ENCODE data around the gene CYB561D1. TPM values are rescaled to one million over a fixed set of nuclear protein-coding genes. Genes with fewer than 3 reads are reported as not detected.
"Not testable (repeated sequence)": the region's sequence is repeated elsewhere in the genome, so short reads cannot be mapped to it uniquely, and the experiment has no call there.

The CYB561D1 gene
- total RNA-seq, 2 experiments from 2014 or later = 24.3 to 25.1 TPM

- Mint-ChIP-seq H3K36me3 (no peaks in the 10 kb centered on the region), H3K9me3 (no peaks in the 10 kb centered on the region), H3K27ac (no peak overlapping the region), H3K27me3 (peaks cover 58% of the 10 kb centered on the region), H3K4me3 (no peak overlapping the region), H3K4me1 (peaks cover 2% of the 10 kb centered on the region)
- no peak for DNase-seq
- POLR2A ChIA-PET = no interaction called here
- no peak for ATAC-seq (ENCODE audit: low read depth)
These were observed 21.1 kb upstream of the CYB561D1 start for GRCh38 chr1:109472779-109473178.

GRCh38 chr1:109473284-109474057 lies 20.4 kb upstream of the CYB561D1 start:
- ATAC-seq (ENCODE audit: low read depth); POLR2A ChIA-PET; H3K4me3 Mint-ChIP-seq; H3K4me1 Mint-ChIP-seq; DNase-seq; H3K9me3 Mint-ChIP-seq; H3K36me3 Mint-ChIP-seq; H3K27ac Mint-ChIP-seq: not testable (repeated sequence)
- H3K27me3 Mint-ChIP-seq = peaks cover 51% of the 10 kb centered on the region

- POLR2A ChIA-PET = no interaction called here
- H3K4me3 Mint-ChIP-seq = no peak overlapping the region
- no peaks in the 10 kb centered on the region for H3K36me3 Mint-ChIP-seq
- peaks cover 5% of the 10 kb centered on the region for H3K4me1 Mint-ChIP-seq
- H3K27me3 Mint-ChIP-seq = peaks cover 39% of the 10 kb centered on the region
- no peak overlapping the region for H3K27ac Mint-ChIP-seq
- DNase-seq = no peak
- H3K9me3 Mint-ChIP-seq = no peaks in the 10 kb centered on the region
- no peak for ATAC-seq (ENCODE audit: low read depth)
These were observed 19.2 kb upstream of the CYB561D1 start for GRCh38 chr1:109474697-109475096.

DNA sequence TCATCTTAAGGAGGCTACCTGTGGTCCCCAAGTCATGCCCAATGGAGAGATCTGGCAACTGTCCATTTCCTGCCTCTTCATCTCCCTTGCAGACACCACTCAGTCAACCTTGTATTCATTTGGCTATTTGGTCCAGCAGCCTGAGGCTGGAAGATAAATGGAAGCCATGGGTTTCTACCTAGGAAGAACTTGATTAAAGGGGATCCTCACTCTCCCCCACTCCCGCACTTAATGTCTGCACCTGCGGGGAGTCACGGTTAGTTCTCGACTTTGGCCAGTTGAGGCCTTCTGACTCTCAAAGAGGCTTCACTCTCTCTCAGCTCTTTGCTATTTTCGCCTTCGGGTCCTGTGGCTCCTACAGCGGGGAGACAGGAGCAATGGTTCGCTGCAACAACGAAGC lies 18.6 kb upstream of the CYB561D1 start:
- POLR2A ChIA-PET = interaction anchor here (1.1 kb wide), 1 partner anchor 50 kb away, joined by 3 read pairs; the partner anchor contains the start of gene PSMA5
- no peak overlapping the region for H3K27ac Mint-ChIP-seq
- H3K4me1 Mint-ChIP-seq = peaks cover 5% of the 10 kb centered on the region
- H3K27me3 Mint-ChIP-seq = peaks cover 33% of the 10 kb centered on the region
- H3K9me3 Mint-ChIP-seq = no peaks in the 10 kb centered on the region
- ATAC-seq (ENCODE audit: low read depth) (no peak), DNase-seq (no peak)
- H3K4me3 Mint-ChIP-seq = no peak overlapping the region
- H3K36me3 Mint-ChIP-seq = no peaks in the 10 kb centered on the region

DNA sequence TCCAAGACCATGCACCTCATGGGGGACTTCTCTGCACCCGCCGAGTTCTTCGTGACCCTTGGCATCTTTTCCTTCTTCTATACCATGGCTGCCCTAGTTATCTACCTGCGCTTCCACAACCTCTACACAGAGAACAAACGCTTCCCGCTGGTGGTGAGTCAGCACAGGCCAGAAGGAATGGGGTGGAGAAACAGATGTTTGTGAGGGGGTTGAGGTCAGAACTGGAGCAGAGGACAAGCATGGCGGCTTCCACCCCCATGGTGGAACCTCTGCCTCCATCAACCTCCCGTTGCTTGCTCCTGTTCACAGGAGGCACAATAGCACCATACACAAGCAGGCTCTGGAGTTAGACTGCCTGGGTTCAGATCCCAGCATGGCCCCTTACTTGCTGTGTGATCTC lies 17.1 kb upstream of the CYB561D1 start:
- DNase-seq = no peak

GRCh38 chr1:109477821-109478220 lies 16.1 kb upstream of the CYB561D1 start:
- DNase-seq = no peak
- ATAC-seq (ENCODE audit: low read depth) = no peak
- peaks cover 6% of the 10 kb centered on the region for H3K4me1 Mint-ChIP-seq
- no peaks in the 10 kb centered on the region for H3K9me3 Mint-ChIP-seq
- no peaks in the 10 kb centered on the region for H3K36me3 Mint-ChIP-seq
- H3K27me3 Mint-ChIP-seq = peaks cover 25% of the 10 kb centered on the region
- H3K27ac Mint-ChIP-seq = no peak overlapping the region
- POLR2A ChIA-PET = no interaction called here
- H3K4me3 Mint-ChIP-seq = no peak overlapping the region

More for the DNA sequence above, 17.1 kb upstream of the CYB561D1 start:
- POLR2A ChIA-PET = no interaction called here
- Mint-ChIP-seq H3K4me1 (peaks cover 5% of the 10 kb centered on the region), H3K4me3 (no peak overlapping the region), H3K27me3 (peaks cover 32% of the 10 kb centered on the region), H3K36me3 (no peaks in the 10 kb centered on the region), H3K9me3 (no peaks in the 10 kb centered on the region), H3K27ac (no peak overlapping the region)
- no peak for ATAC-seq (ENCODE audit: low read depth)

- H3K36me3 Mint-ChIP-seq = no peaks in the 10 kb centered on the region
- H3K9me3 Mint-ChIP-seq = no peaks in the 10 kb centered on the region
- ATAC-seq (ENCODE audit: low read depth) (peak; percentile 20), DNase-seq (peak; percentile 60)
- H3K27me3 Mint-ChIP-seq = peaks cover 21% of the 10 kb centered on the region
- H3K4me1 Mint-ChIP-seq = peaks cover 13% of the 10 kb centered on the region
- no peak overlapping the region for H3K27ac Mint-ChIP-seq
- POLR2A ChIA-PET = no interaction called here
- no peak overlapping the region for H3K4me3 Mint-ChIP-seq
These were observed 15.1 kb upstream of the CYB561D1 start for GRCh38 chr1:109478806-109479205.

GRCh38 chr1:109479311-109479710 lies 14.6 kb upstream of the CYB561D1 start:
- Mint-ChIP-seq H3K36me3 (no peaks in the 10 kb centered on the region), H3K4me3 (no peak overlapping the region), H3K9me3 (no peaks in the 10 kb centered on the region), H3K4me1 (peaks cover 15% of the 10 kb centered on the region), H3K27ac (no peak overlapping the region), H3K27me3 (peaks cover 18% of the 10 kb centered on the region)
- POLR2A ChIA-PET = no interaction called here
- ATAC-seq (ENCODE audit: low read depth) (no peak), DNase-seq (no peak)

GRCh38 chr1:109479901-109480300 lies 14.0 kb upstream of the CYB561D1 start:
- ATAC-seq (ENCODE audit: low read depth) (no peak), DNase-seq (no peak)
- H3K36me3 Mint-ChIP-seq = no peaks in the 10 kb centered on the region
- H3K4me3 Mint-ChIP-seq = no peak overlapping the region
- H3K9me3 Mint-ChIP-seq = no peaks in the 10 kb centered on the region
- peaks cover 18% of the 10 kb centered on the region for H3K27me3 Mint-ChIP-seq
- H3K4me1 Mint-ChIP-seq = peaks cover 21% of the 10 kb centered on the region
- no peak overlapping the region for H3K27ac Mint-ChIP-seq
- POLR2A ChIA-PET = interaction anchor here (0.6 kb wide), 1 partner anchor 9 kb away, joined by 3 read pairs; no protein-coding TSS in a partner anchor

- POLR2A ChIA-PET = no interaction called here
These were observed 12.2 kb upstream of the CYB561D1 start for GRCh38 chr1:109481646-109482045.

DNA sequence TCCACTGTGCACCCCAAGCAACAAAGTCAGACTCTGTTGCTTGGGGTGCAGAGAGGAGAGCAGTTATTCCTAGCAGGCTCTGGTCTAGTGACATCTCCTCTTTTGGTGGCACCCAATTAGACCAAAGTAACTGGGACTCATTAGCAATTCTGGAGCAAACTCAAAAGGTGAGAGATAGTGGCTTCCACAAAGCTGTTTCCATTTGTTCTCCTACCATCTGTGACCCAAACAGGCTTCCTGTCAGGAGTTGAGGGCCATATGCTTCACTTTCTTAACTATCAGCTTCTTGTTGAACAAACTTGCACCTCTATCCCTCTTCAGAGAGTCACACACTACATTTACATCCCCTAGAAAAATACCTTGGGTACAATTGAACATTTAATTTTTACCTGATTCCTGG lies 11.7 kb upstream of the CYB561D1 start:
- Mint-ChIP-seq H3K9me3 (no peaks in the 10 kb centered on the region), H3K4me3 (peak overlapping the region; percentile 96), H3K36me3 (peaks cover 4% of the 10 kb centered on the region), H3K27me3 (peaks cover 12% of the 10 kb centered on the region), H3K27ac (no peak overlapping the region), H3K4me1 (peaks cover 31% of the 10 kb centered on the region)
- POLR2A ChIA-PET = interaction anchor here (0.6 to 3.0 kb wide), 3 partner anchors 11 to 66 kb away, joined by 3 to 37 read pairs (median 20); partner anchors contain the start of genes CYB561D1, GNAI3 and PSMA5
- DNase-seq = no peak
- ATAC-seq (ENCODE audit: low read depth) = no peak

More at GRCh38 chr1:109481646-109482045, 12.2 kb upstream of the CYB561D1 start:
- no peaks in the 10 kb centered on the region for H3K9me3 Mint-ChIP-seq
- ATAC-seq (ENCODE audit: low read depth) (no peak), DNase-seq (no peak)
- peaks cover 4% of the 10 kb centered on the region for H3K36me3 Mint-ChIP-seq
- peaks cover 12% of the 10 kb centered on the region for H3K27me3 Mint-ChIP-seq
- H3K27ac Mint-ChIP-seq = no peak overlapping the region
- H3K4me1 Mint-ChIP-seq = peaks cover 30% of the 10 kb centered on the region
- no peak overlapping the region for H3K4me3 Mint-ChIP-seq

DNA sequence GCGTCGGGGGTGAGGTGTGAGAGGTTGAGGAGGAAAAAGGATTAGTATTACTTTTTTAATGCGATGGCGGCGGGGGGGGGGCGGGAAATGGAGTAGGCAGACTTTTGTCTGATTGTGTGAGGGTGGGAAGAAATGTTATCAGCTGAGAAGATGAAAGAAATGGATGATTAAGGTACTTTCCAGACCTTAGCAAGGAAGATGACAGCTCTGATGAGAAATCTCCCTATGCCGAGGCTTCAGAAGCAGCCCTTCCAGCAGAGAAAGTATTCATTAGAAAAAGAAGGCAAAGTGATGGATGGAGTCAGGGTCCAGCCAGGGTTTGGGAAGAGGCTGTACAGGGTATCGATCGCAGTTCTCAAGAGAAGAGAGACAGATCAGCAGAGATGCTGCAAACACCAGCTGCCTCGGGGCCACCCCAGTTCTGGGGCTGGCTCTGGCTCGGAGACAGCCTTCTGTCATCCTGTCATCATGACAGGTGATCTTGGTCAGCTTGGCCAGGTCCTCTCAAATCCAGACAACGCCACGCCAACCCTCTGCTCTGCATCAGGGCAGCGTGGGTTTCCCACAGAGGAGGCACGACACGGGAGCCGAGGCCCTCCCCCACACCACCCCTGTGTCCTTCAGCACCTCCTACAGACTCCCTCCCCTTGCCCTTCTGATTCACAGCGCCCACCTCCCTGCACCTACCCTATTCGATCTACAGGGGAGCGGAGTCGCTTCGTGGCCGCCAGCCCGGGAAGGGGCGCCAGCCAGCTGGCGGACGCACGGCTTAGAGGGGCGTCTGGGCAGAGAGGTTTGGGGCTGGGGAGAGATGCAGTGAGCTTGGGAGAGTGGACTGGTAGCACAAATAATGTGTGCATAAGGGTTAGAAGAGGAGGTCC lies 10.9 kb upstream of the CYB561D1 start:
- ATAC-seq (ENCODE audit: low read depth) (peak; percentile 51), DNase-seq (peak; percentile 66)
- POLR2A ChIA-PET = interaction anchor here (0.6 to 3.0 kb wide), 15 partner anchors 11 to 856 kb away, joined by 3 to 37 read pairs (median 6); partner anchors contain the start of genes AMIGO1, CELSR2, CYB561D1 and GNAI3
- H3K27me3 Mint-ChIP-seq = peaks cover 12% of the 10 kb centered on the region
- peak overlapping the region; percentile 96 for H3K4me3 Mint-ChIP-seq
- H3K9me3 Mint-ChIP-seq = no peaks in the 10 kb centered on the region
- peaks cover 7% of the 10 kb centered on the region for H3K36me3 Mint-ChIP-seq
- H3K4me1 Mint-ChIP-seq = peaks cover 31% of the 10 kb centered on the region
- peak overlapping the region; percentile 83 for H3K27ac Mint-ChIP-seq

All from activated naive CD8-positive, alpha-beta T cell treated with anti-CD3 and anti-CD28 coated beads, Interleukin-2, amount 10 ng/mL, durations not matched to agents 7 days and 5 days (primary cell).